Measurements from ENCODE around the gene DOCK6. TPM values are rescaled to one million over a fixed set of nuclear protein-coding genes. Genes with fewer than 3 reads are reported as not detected.
"Not testable (repeated sequence)": the region's sequence is repeated elsewhere in the genome, so short reads cannot be mapped to it uniquely, and the experiment has no call there.

DOCK6 gene
- total RNA-seq, 2 donors from 2014 or later = 93.8 to 111 TPM

DNA sequence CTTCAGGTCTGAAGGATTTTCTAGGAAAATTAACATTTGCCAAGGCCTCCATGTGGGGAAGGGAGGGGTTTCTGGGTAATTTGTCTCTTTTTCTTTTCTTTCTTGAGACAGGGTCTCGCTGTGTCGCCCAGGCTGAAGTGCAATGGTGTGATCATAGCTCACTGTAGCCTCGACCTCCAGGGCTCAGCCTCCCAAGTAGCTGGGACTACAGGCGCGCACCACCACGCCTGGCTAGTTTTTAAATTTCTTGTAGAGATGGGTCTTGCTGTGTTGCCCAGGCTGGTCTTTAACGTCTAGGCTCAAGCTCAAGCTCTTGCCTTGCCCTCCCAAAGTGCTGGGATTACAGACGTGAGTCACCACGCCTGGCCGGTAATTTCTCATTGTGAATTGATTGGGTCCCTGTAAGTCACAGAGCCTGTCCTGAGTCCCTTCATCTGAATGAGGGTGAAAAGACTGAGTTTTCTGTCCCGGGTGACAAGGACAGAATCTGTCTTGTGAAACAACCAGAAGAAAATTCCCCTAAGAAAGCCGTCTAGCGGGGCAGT is 96.8 kb downstream of the DOCK6 start:
- Mint-ChIP-seq H3K27ac (peak overlapping the region; percentile 48), H3K36me3 (ENCODE audit: low read depth) (peaks cover 54% of the 10 kb centered on the region), H3K4me3 (no peak overlapping the region), H3K4me1 (no peaks in the 10 kb centered on the region), H3K27me3 (ENCODE audit: insufficient read depth) (no peaks in the 10 kb centered on the region), H3K9me3 (no peaks in the 10 kb centered on the region)
- Histone ChIP-seq H3K9me3 (ENCODE audit: control insufficient read depth, low read length) (no peaks in the 10 kb centered on the region), H3K27me3 (ENCODE audit: control insufficient read depth, insufficient read depth, low read length, poor library complexity, severe bottlenecking) (no peaks in the 10 kb centered on the region), H3K4me3 (ENCODE audit: low read length) (no peak overlapping the region), H3K4me1 (ENCODE audit: control insufficient read depth, insufficient read depth, low read length) (no peaks in the 10 kb centered on the region), H3K36me3 (ENCODE audit: control insufficient read depth, insufficient read depth, low read length) (peaks cover 28% of the 10 kb centered on the region), H3K27ac (ENCODE audit: low read depth, low read length) (no peak overlapping the region), H3K9ac (ENCODE audit: extremely low read depth, low read length, poor library complexity, severe bottlenecking) (no peak overlapping the region)
- 90 to 93% methylated on average over 8 to 13 of the region's 13 CpGs for WGBS, 2 experiments (ENCODE audit: insufficient coverage in 1 of 2, insufficient read length in 1 of 2)
- DNase-seq = no peak
- TF ChIP-seq CTCF (conservative IDR thresholded peaks at IDR 0.05) = no peak

GRCh38 chr19:11164879-11165406 is 97.4 kb downstream of the DOCK6 start:
- Histone ChIP-seq H3K27ac (ENCODE audit: low read depth, low read length) (peak overlapping the region; percentile 8), H3K4me3 (ENCODE audit: low read length) (no peak overlapping the region), H3K9ac (ENCODE audit: extremely low read depth, low read length, poor library complexity, severe bottlenecking) (no peak overlapping the region), H3K4me1 (ENCODE audit: control insufficient read depth, insufficient read depth, low read length) (no peaks in the 10 kb centered on the region), H3K36me3 (ENCODE audit: control insufficient read depth, insufficient read depth, low read length) (peaks cover 22% of the 10 kb centered on the region), H3K27me3 (ENCODE audit: control insufficient read depth, insufficient read depth, low read length, poor library complexity, severe bottlenecking) (no peaks in the 10 kb centered on the region), H3K9me3 (ENCODE audit: control insufficient read depth, low read length) (no peaks in the 10 kb centered on the region)
- DNase-seq = no peak
- peaks cover 48% of the 10 kb centered on the region for H3K36me3 Mint-ChIP-seq (ENCODE audit: low read depth)
- H3K27me3 Mint-ChIP-seq (ENCODE audit: insufficient read depth) = no peaks in the 10 kb centered on the region
- peak overlapping the region; percentile 48 for H3K27ac Mint-ChIP-seq
- H3K9me3 Mint-ChIP-seq = no peaks in the 10 kb centered on the region
- TF ChIP-seq CTCF (conservative IDR thresholded peaks at IDR 0.05) = no peak
- no peak overlapping the region for H3K4me3 Mint-ChIP-seq
- no peaks in the 10 kb centered on the region for H3K4me1 Mint-ChIP-seq
- WGBS, 2 experiments (ENCODE audit: insufficient coverage in 1 of 2, insufficient read length in 1 of 2) = 91 to 93% methylated on average over 16 to 17 of the region's 17 CpGs

DNA sequence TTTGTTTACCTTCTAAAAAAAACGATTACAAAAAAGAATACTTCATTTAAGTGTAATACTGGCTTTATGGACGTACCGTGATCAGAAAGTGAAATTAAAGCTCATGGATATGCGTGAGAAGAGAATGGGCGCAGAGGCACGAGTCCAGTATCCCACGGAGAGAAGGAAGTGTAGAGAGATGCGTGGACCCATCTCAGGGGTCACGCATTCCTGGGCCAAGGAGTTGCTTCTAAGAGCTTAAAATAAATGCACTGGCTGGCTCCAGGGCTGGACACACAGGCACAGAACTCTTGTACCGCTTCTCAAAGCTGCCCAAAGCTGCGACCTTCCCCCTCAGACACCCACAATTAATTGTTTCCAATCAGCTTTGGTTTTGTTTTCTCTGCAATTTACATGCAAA is 98.0 kb downstream of the DOCK6 start:
- Mint-ChIP-seq H3K27ac (peak overlapping the region; percentile 11), H3K36me3 (ENCODE audit: low read depth) (peaks cover 44% of the 10 kb centered on the region), H3K27me3 (ENCODE audit: insufficient read depth) (no peaks in the 10 kb centered on the region), H3K4me3 (no peak overlapping the region), H3K4me1 (no peaks in the 10 kb centered on the region), H3K9me3 (no peaks in the 10 kb centered on the region)
- Histone ChIP-seq H3K27ac (ENCODE audit: low read depth, low read length) (no peak overlapping the region), H3K4me1 (ENCODE audit: control insufficient read depth, insufficient read depth, low read length) (no peaks in the 10 kb centered on the region), H3K9ac (ENCODE audit: extremely low read depth, low read length, poor library complexity, severe bottlenecking) (no peak overlapping the region), H3K4me3 (ENCODE audit: low read length) (no peak overlapping the region), H3K36me3 (ENCODE audit: control insufficient read depth, insufficient read depth, low read length) (peaks cover 20% of the 10 kb centered on the region), H3K9me3 (ENCODE audit: control insufficient read depth, low read length) (no peaks in the 10 kb centered on the region), H3K27me3 (ENCODE audit: control insufficient read depth, insufficient read depth, low read length, poor library complexity, severe bottlenecking) (no peaks in the 10 kb centered on the region)
- WGBS, 2 experiments (ENCODE audit: insufficient coverage in 1 of 2, insufficient read length in 1 of 2) = 95 to 98% methylated on average over 10 to 11 of the region's 11 CpGs
- no peak for DNase-seq
- TF ChIP-seq CTCF (conservative IDR thresholded peaks at IDR 0.05) = no peak

- not testable (repeated sequence) for H3K9me3 Mint-ChIP-seq; H3K36me3 ChIP-seq (ENCODE audit: control insufficient read depth, insufficient read depth, low read length); H3K27me3 Mint-ChIP-seq (ENCODE audit: insufficient read depth); H3K4me1 Mint-ChIP-seq; H3K4me1 ChIP-seq (ENCODE audit: control insufficient read depth, insufficient read depth, low read length); H3K4me3 ChIP-seq (ENCODE audit: low read length); H3K4me3 Mint-ChIP-seq; H3K9ac ChIP-seq (ENCODE audit: extremely low read depth, low read length, poor library complexity, severe bottlenecking); H3K9me3 ChIP-seq (ENCODE audit: control insufficient read depth, low read length); H3K27me3 ChIP-seq (ENCODE audit: control insufficient read depth, insufficient read depth, low read length, poor library complexity, severe bottlenecking); H3K27ac ChIP-seq (ENCODE audit: low read depth, low read length); H3K27ac Mint-ChIP-seq; DNase-seq
- H3K36me3 Mint-ChIP-seq (ENCODE audit: low read depth) = peaks cover 14% of the 10 kb centered on the region
- 100% methylated on average over 2 of the region's 2 CpGs; no CpG with 5 or more reads in 1 of the 2 experiments for WGBS, 2 experiments (ENCODE audit: insufficient coverage in 1 of 2, insufficient read length in 1 of 2)
Measured at GRCh38 chr19:11160440-11160768, 101.9 kb downstream of the DOCK6 start.

Measured in endodermal cell (in vitro differentiated cells).